GM12891 (cell line): Measurements from ENCODE around the gene TFAM.
"Not testable (repeated sequence)": the region's sequence is repeated elsewhere in the genome, so short reads cannot be mapped to it uniquely, and the experiment has no call there.

Experiments used
- DNase-seq: peaks from one replicate; pipeline ENCODE4 v3.0.0; 2011; ENCODE audit warnings: low spot score; ENCODE audit not compliant: insufficient read length
- FAIRE-seq: peaks from 2 replicates; lab custom pipeline; 2011; peaks lifted over from hg19 to GRCh38; lab: Jason Lieb, UNC
- PAX5 ChIP-seq: IDR thresholded peaks from 2 replicates; pipeline ENCODE4 v1.6.1; 2011; ENCODE audit warnings: low read length, moderate library complexity, mild to moderate bottlenecking; ENCODE audit not compliant: insufficient read depth, severe bottlenecking
- POLR2A ChIP-seq: IDR thresholded peaks from 2 replicates; pipeline ENCODE4 v1.6.1; 2011; ENCODE audit warnings: low read depth, low read length, control low read depth
- POLR2AphosphoS5 ChIP-seq: IDR thresholded peaks from 2 replicates; pipeline ENCODE4 v1.6.1; 2011; ENCODE audit warnings: low read depth, low read length, control low read depth
- POU2F2 ChIP-seq: IDR thresholded peaks from 2 replicates; pipeline ENCODE4 v1.6.1; 2011; ENCODE audit warnings: low read depth, mild to moderate bottlenecking, control low read depth, low read length, moderate library complexity
- SPI1 ChIP-seq: IDR thresholded peaks from 2 replicates; pipeline ENCODE4 v1.6.1; 2011; ENCODE audit warnings: low read depth, low read length, control low read depth
- TAF1 ChIP-seq: IDR thresholded peaks from 2 replicates; pipeline ENCODE4 v1.6.1; 2011; ENCODE audit warnings: low read depth, low read length, control low read depth

TFAM gene

DNA sequence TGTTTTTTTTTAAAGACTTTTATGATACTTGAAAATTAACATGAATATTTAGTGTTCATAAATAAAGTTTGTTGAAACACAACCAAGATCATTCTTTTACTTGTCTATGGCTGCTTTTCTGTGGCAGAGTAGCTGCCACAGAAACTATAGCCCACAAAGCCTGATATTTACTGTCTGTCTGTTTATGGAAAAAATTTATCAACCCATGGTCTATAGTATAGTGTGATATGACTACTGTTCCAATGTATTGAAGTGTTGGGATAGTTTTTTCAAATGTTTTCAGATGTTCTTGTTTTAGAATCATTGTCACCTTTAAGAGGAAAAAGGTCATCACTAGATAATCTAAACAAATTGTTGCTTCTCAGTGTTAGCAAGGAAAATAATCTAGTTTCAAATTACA is 10.8 kb downstream of the TFAM start:
- TF ChIP-seq SPI1 = no peak
- no peak for TF ChIP-seq POU2F2
- no peak for TF ChIP-seq POLR2AphosphoS5
- TF ChIP-seq PAX5 = no peak
- TF ChIP-seq POLR2A = no peak
- no peak for TF ChIP-seq TAF1
- FAIRE-seq (no peak), DNase-seq (no peak)

DNA sequence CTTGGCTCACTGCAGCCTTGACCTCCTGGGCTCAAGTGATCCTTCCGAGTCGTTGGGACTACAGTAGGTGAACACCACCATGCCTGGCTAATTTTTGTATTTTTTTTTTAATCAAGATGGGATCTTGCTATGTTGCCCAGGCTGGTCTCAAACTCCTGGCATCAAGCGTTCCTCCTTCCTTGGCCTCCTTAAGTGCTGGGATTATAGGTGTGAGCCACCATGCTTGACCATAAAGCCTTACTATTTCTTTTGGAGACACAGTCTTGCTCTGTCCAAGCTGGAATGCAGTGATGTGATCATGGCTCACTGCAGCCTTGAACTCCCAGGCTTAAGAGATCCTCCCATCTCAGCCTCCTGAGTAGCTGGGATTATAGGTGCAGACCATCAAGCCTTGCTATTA is 12.6 kb downstream of the TFAM start:
- FAIRE-seq (no peak), DNase-seq (no peak)
- TF ChIP-seq POU2F2 (no peak), TAF1 (no peak), PAX5 (no peak), POLR2AphosphoS5 (no peak), SPI1 (no peak), POLR2A (no peak)

GRCh38 chr10:58399410-58399809 is 14.2 kb downstream of the TFAM start:
- no peak for DNase-seq
- no peak for FAIRE-seq
- TF ChIP-seq POU2F2 (no peak), POLR2AphosphoS5 (no peak), POLR2A (no peak), SPI1 (no peak), TAF1 (no peak), PAX5 (no peak)

DNA sequence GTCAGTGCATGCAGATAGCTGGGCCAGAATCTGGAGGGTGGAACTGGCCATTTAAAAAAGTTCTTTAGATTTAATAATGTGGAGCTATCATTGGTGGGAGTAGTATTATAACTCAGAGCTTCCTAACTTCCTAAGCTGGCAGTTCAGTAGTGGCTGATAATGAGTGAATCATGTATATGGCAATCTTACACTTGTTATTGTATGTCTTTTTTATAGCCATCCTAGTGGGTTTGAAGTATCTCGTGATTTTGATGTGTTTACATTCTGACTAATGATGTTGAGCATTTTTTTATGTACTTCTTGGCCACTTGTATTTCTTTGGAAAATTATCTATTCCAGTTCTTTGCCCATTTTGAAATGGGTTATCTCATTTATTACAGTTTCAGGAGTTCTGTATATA is 15.4 kb downstream of the TFAM start:
- no peak for TF ChIP-seq SPI1
- no peak for TF ChIP-seq POLR2AphosphoS5
- TF ChIP-seq POU2F2 = no peak
- TF ChIP-seq PAX5 = no peak
- no peak for TF ChIP-seq POLR2A
- no peak for TF ChIP-seq TAF1
- no peak for FAIRE-seq
- no peak for DNase-seq

GRCh38 chr10:58404001-58404400 is 18.8 kb downstream of the TFAM start:
- FAIRE-seq (no peak), DNase-seq (no peak)
- TF ChIP-seq TAF1 (no peak), POLR2AphosphoS5 (no peak), PAX5 (no peak), SPI1 (no peak), POLR2A (no peak), POU2F2 (no peak)

GRCh38 chr10:58409956-58410610 is 24.9 kb downstream of the TFAM start:
- FAIRE-seq (no peak), DNase-seq (no peak)
- TF ChIP-seq POU2F2 = no peak

GRCh38 chr10:58412502-58412961 is 27.3 kb downstream of the TFAM start:
- DNase-seq (no peak), FAIRE-seq (no peak)
- TF ChIP-seq PAX5 = no peak
- TF ChIP-seq POLR2A = no peak
- no peak for TF ChIP-seq POU2F2
- TF ChIP-seq POLR2AphosphoS5 = no peak
- no peak for TF ChIP-seq TAF1
- no peak for TF ChIP-seq SPI1

DNA sequence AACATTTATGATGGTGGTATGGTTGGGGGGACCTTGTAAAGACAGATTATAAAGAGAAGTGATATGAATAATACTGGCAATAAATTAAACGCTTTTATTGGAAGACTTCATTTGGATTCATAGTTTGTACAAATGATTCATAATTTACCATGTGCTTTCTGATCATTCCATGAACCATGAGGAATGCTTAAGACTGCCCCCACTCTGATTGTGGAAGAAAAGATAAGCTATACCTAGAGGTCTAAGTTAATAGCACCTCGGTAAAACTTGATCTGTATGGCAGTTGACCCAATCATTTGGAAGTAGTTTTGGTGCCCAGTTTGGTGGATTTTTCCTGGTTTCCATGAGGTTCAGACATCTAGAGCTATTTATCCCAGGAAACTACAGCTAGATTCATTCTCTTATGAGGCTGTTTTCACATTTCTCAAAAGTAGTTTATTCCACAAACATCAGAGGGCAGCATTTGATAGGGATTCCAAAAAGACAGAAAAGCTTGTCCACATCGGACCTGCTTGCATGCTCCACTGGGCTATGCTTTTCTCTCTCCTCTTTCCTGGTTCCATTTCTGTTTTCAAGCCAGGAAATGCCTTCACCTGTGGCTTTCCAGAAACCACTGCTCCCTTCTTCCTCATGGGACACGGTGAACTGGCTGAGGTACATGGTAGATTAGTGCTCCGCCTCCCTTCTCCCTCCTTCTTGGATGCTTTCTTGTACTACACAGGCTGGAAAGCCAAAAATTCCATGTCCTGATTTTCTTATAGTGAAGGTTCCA is 29.2 kb downstream of the TFAM start:
- no peak for FAIRE-seq
- no peak for TF ChIP-seq POU2F2
- no peak for DNase-seq

DNA sequence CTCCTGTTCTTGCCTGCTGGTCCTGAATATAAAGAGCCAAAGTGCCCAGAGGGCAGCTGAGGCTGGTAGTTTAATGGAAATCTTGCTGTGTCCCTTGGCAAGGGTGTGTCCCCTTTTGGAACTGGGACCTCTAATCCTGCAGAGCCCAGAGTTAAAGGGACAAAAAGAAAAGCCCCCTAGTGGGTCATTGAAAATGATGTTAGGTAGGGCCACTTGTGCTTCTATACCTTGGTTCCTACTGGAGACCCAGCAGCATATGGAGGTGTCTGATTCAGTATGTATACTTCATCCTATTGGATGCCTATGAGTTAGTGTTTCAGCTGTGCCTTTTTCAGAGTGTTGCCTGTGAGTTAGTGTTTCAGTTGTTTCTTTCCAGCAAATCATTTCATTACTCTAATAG is 30.5 kb downstream of the TFAM start:
- FAIRE-seq = no peak
- TF ChIP-seq PAX5 (no peak), TAF1 (no peak), POLR2A (no peak)
- DNase-seq = no peak

DNA sequence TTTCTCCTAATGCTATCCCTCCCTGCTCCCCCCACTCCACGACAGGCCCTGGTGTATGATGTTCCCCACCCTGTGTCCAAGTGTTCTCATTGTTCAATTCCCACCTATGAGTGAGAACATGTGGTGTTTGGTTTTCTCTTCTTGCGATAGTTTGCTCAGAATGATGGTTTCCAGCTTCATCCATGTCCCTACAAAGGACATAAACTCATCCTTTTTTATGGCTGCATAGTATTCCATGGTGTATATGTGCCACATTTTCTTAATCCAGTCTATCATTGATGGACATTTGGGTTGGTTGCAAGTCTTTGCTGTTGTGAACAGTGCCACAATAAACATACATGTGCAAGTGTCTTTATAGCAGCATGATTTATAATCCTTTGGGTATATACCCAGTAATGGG is 32.7 kb downstream of the TFAM start:
- not testable (repeated sequence) for FAIRE-seq, DNase-seq

- no peak for DNase-seq
- FAIRE-seq = no peak
Observed at GRCh38 chr10:58424176-58424575, 39.0 kb downstream of the TFAM start.

DNA sequence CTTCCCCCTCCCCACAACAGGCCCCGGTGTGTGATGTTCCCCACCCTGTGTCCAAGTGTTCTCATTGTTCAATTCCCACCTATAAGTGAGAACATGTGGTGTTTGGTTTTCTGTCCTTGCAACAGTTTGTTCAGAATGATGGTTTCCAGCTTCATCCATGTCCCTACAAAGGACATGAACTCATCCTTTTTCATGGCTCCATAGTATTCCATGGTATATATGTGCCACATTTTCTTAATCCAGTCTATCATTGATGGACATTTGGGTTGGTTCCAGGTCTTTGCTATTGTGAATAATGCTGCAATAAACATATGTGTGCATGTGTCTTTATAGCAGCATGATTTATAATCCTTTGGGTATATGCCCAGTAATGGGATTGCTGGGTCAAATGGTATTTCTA is 43.2 kb downstream of the TFAM start:
- not testable (repeated sequence) for FAIRE-seq, DNase-seq

More at GRCh38 chr10:58424176-58424575, 39.0 kb downstream of the TFAM start:
- no peak for TF ChIP-seq POLR2AphosphoS5
- TF ChIP-seq POLR2A = no peak
- TF ChIP-seq PAX5 = no peak
- no peak for TF ChIP-seq TAF1
- TF ChIP-seq POU2F2 = no peak
- no peak for TF ChIP-seq SPI1

DNA sequence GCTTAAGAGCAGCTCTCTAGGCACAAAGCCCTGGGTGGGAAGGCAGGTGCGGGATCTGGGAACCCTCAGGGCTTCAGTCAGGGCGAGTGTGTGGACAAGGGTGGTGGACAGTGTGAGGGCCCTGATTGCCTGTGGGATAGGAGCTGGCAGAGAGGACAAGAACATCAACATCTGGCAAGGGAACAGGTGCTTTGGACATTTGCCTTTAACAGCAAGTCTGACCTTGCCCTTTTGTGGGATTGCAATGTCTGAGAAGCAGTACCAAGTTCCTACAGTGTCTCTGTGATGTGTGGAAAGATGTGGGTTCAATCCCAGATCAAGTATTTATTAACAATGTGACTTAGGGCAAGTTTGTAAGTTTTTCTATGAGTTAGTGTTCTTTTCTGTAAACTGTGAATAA is 46.7 kb downstream of the TFAM start:
- no peak for DNase-seq
- TF ChIP-seq PAX5 (no peak), TAF1 (no peak), POU2F2 (no peak), SPI1 (no peak), POLR2AphosphoS5 (no peak), POLR2A (no peak)
- no peak for FAIRE-seq
